Endodermal cell (in vitro differentiated cells): ENCODE results near the gene GRB10. TPM values are rescaled to one million over a fixed set of nuclear protein-coding genes. Genes with fewer than 3 reads are reported as not detected.

Experiments
- DNase-seq: peaks from one replicate; pipeline ENCODE4 v3.0.0-alpha.2; 2017
- H3K27ac ChIP-seq: 2 replicates; pipeline ENCODE4 v1.5.1; 2013; ENCODE audit warnings: mild to moderate bottlenecking, low read depth, low read length, moderate library complexity
- H3K27me3 ChIP-seq: 2 replicates; pipeline ENCODE4 v1.6.1; 2013; ENCODE audit warnings: mild to moderate bottlenecking, low read length, moderate library complexity; ENCODE audit not compliant: insufficient read depth, control insufficient read depth, poor library complexity, severe bottlenecking
- H3K36me3 ChIP-seq: 2 replicates; pipeline ENCODE4 v1.7.0; 2013; ENCODE audit warnings: mild to moderate bottlenecking, low read length, moderate library complexity; ENCODE audit not compliant: control insufficient read depth, insufficient read depth
- H3K4me1 ChIP-seq: one replicate; pipeline ENCODE4 v1.7.0; 2013; ENCODE audit warnings: low read length; ENCODE audit not compliant: control insufficient read depth, insufficient read depth
- H3K4me3 ChIP-seq: 2 replicates; pipeline ENCODE4 v1.5.1; 2013; ENCODE audit warnings: mild to moderate bottlenecking, low read length, moderate library complexity
- H3K9ac ChIP-seq: 2 replicates; pipeline ENCODE4 v1.6.1; 2013; ENCODE audit warnings: mild to moderate bottlenecking, low read length, moderate library complexity; ENCODE audit not compliant: poor library complexity, severe bottlenecking; ENCODE audit errors: extremely low read depth
- H3K9me3 ChIP-seq: 2 replicates; pipeline ENCODE4 v1.6.1; 2013; ENCODE audit warnings: mild to moderate bottlenecking, low read length, moderate library complexity; ENCODE audit not compliant: control insufficient read depth
- H3K27ac Mint-ChIP-seq: 2 replicates; pipeline ENCODE4 v1.8.0; 2020; ENCODE audit warnings: mixed read lengths
- H3K27me3 Mint-ChIP-seq: 2 replicates; pipeline ENCODE4 v1.8.0; 2021; ENCODE audit warnings: mild to moderate bottlenecking, mixed read lengths; ENCODE audit not compliant: insufficient read depth
- H3K36me3 Mint-ChIP-seq: 2 replicates; pipeline ENCODE4 v1.8.0; 2020; ENCODE audit warnings: low read depth, mixed read lengths
- H3K4me1 Mint-ChIP-seq: 2 replicates; pipeline ENCODE4 v1.8.0; 2020; ENCODE audit warnings: mixed read lengths
- H3K4me3 Mint-ChIP-seq: 2 replicates; pipeline ENCODE4 v1.8.0; 2020; ENCODE audit warnings: mild to moderate bottlenecking, moderate library complexity, mixed read lengths
- H3K9me3 Mint-ChIP-seq: 2 replicates; pipeline ENCODE4 v1.8.0; 2020; ENCODE audit warnings: mild to moderate bottlenecking, mixed read lengths
- CTCF ChIP-seq: fragments of 200-600 bp; sonication (generic); conservative IDR thresholded peaks from 2 replicates; pipeline ENCODE4 v1.5.0; 2021; ENCODE audit warnings: antibody characterized with exemption, mild to moderate bottlenecking
- WGBS, 2 experiments: methylation state at CpG; one replicate each; pipeline versions ENCODE4 v1.1.5 to v1.1.7; 2013; ENCODE audit warnings: missing lambda C conversion rate in 2 of 2, mixed read lengths in 1 of 2; ENCODE audit not compliant: insufficient coverage in 1 of 2, insufficient read length in 1 of 2; 5-methylcytosine and 5-hydroxymethylcytosine counted together
- total RNA-seq, 2 donors: library from RNA; stranded (reverse); fragmentation: NEBNext Ultra II Directional in 1 of 2; extraction: Animal tissue kit (Norgen Biotek cat#: 25700) in 1 of 2; gene quantifications; 2 replicates in 1 of 2; 3 replicates in 1 of 2; pipeline ENCODE4 v1.2.1, GENCODE V29; 2021

GRB10 gene
- total RNA-seq, 2 donors from 2014 or later, result 71.9 to 97.5 TPM

DNA sequence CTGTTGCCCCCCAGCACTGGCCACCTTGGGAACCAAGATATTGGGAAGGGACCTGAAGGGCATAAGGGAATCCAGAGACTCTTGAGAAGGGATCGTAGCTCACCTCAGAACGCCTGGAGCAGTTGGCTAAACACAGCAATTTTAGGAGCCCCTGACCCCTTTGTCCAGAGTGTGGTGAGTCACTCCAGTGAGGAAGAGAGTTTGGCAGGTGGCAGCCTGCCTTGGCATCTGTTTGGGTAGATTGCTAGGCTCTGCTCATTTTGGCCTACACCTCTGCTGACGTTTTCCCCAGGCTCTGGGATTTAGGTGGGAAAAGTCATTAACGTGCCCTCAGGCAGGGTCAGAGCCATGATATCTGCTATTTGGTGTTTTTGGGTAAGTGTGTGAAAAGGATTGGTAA is 100.6 kb downstream of the GRB10 start:
- Mint-ChIP-seq H3K27ac (no peak overlapping the region), H3K4me1 (peaks cover 22% of the 10 kb centered on the region), H3K27me3 (no peaks in the 10 kb centered on the region), H3K36me3 (peaks cover 8% of the 10 kb centered on the region), H3K9me3 (no peaks in the 10 kb centered on the region), H3K4me3 (no peak overlapping the region)
- WGBS, 2 experiments, result 43 to 58% methylated on average over 3 to 4 of the region's 4 CpGs
- DNase-seq, result no peak
- Histone ChIP-seq H3K27me3 (no peaks in the 10 kb centered on the region), H3K9me3 (no peaks in the 10 kb centered on the region), H3K4me1 (peaks cover 11% of the 10 kb centered on the region), H3K9ac (no peak overlapping the region), H3K27ac (no peak overlapping the region), H3K4me3 (no peak overlapping the region), H3K36me3 (peaks cover 31% of the 10 kb centered on the region)
- no peak for TF ChIP-seq CTCF

GRCh38 chr7:50681432-50682045 is 101.2 kb downstream of the GRB10 start:
- peaks cover 27% of the 10 kb centered on the region for H3K4me1 Mint-ChIP-seq
- H3K27me3 Mint-ChIP-seq, result no peaks in the 10 kb centered on the region
- Histone ChIP-seq H3K9me3 (no peaks in the 10 kb centered on the region), H3K36me3 (peaks cover 31% of the 10 kb centered on the region), H3K27me3 (no peaks in the 10 kb centered on the region), H3K9ac (no peak overlapping the region), H3K4me3 (no peak overlapping the region), H3K4me1 (peaks cover 11% of the 10 kb centered on the region), H3K27ac (no peak overlapping the region)
- H3K4me3 Mint-ChIP-seq, result no peak overlapping the region
- no peak overlapping the region for H3K27ac Mint-ChIP-seq
- no peak for TF ChIP-seq CTCF
- peaks cover 8% of the 10 kb centered on the region for H3K36me3 Mint-ChIP-seq
- no peaks in the 10 kb centered on the region for H3K9me3 Mint-ChIP-seq
- WGBS, 2 experiments, result 90 to 96% methylated on average over 4 to 8 of the region's 8 CpGs
- DNase-seq, result no peak

DNA sequence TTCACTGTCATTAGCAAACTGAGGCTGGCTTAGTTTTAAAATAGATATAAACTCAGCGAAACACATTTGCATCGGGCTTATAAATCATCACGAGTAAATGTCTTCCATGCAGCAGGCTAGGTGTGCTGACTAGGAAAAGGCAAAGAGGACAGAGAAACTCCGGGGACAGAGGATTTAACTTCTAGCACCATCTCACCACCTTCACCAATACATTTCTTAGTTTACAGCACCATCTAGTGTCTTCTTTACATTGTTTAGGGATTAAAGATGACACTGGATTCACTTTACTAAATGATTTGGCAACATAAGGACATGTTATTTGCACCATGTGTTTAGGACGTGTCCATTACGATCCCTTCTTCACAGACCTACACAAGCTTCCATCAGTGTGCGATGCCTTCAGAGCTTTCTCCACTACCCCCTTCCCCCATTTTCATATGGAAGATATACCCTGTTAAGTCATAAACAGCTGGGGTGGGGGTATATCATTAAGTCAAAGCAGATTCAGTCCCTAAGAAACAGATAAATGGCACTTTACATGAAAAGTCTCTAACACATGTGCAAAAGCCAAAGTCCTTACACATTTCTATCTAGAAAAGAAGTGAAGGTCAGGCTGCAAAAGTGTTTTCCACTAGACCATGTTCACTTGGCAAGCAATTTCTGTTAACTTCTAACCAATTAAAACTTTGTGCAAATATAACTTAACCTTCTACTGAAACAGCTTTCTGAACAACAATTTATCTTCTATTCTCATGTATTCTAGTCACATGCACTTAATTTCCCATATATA is 103.3 kb downstream of the GRB10 start:
- peaks cover 28% of the 10 kb centered on the region for H3K4me1 Mint-ChIP-seq
- peak; percentile 36 for DNase-seq
- no peaks in the 10 kb centered on the region for H3K27me3 Mint-ChIP-seq
- H3K36me3 Mint-ChIP-seq, result peaks cover 6% of the 10 kb centered on the region
- 82 to 94% methylated on average over 3 to 7 of the region's 7 CpGs for WGBS, 2 experiments
- TF ChIP-seq CTCF, result peak; percentile 64
- no peaks in the 10 kb centered on the region for H3K27me3 ChIP-seq
- H3K4me1 ChIP-seq, result peaks cover 11% of the 10 kb centered on the region
- H3K27ac ChIP-seq, result no peak overlapping the region
- H3K27ac Mint-ChIP-seq, result peak overlapping the region; percentile 35
- H3K9ac ChIP-seq, result no peak overlapping the region
- no peak overlapping the region for H3K4me3 Mint-ChIP-seq
- H3K9me3 Mint-ChIP-seq, result no peaks in the 10 kb centered on the region
- H3K4me3 ChIP-seq, result no peak overlapping the region
- H3K9me3 ChIP-seq, result no peaks in the 10 kb centered on the region
- H3K36me3 ChIP-seq, result peaks cover 28% of the 10 kb centered on the region
